ENCODE data around the gene POPDC3. TPM values are rescaled to one million over a fixed set of nuclear protein-coding genes. Genes with fewer than 3 reads are reported as not detected.

POPDC3 gene
- total RNA-seq, 1 donor from 2014 or later: 1.9 TPM

GRCh38 chr6:105109955-105110895 is 69.6 kb downstream of the POPDC3 start:
- ATAC-seq (no peak), DNase-seq (no peak)
- intact Hi-C loops (cut with DNase I): no loop called here
- Histone ChIP-seq H3K27me3 (no peaks in the 10 kb centered on the region), H3K4me3 (no peak overlapping the region), H3K27ac (no peak overlapping the region), H3K36me3 (no peaks in the 10 kb centered on the region), H3K4me1 (no peaks in the 10 kb centered on the region), H3K9me3 (no peaks in the 10 kb centered on the region)
- TF ChIP-seq CTCF (IDR thresholded peaks at IDR 0.05): no peak

GRCh38 chr6:105108631-105109262 is 71.1 kb downstream of the POPDC3 start:
- Histone ChIP-seq H3K4me1 (no peaks in the 10 kb centered on the region), H3K36me3 (no peaks in the 10 kb centered on the region), H3K9me3 (no peaks in the 10 kb centered on the region), H3K27me3 (no peaks in the 10 kb centered on the region), H3K27ac (no peak overlapping the region), H3K4me3 (no peak overlapping the region)
- no peak for ATAC-seq
- intact Hi-C loops (cut with DNase I): no loop called here
- no peak for DNase-seq
- no peak for TF ChIP-seq CTCF (IDR thresholded peaks at IDR 0.05)

Other genes with a start within 250 kb of the POPDC3 start
- not detected for gene LIN28B, start 222.9 kb downstream of the POPDC3 start, total RNA-seq
- 32.9 TPM for gene PREP, start 223.1 kb upstream of the POPDC3 start, total RNA-seq

All from upper lobe of right lung (tissue), 1 donor.